DOHH2 (cell line): ENCODE measurements around the gene BHLHE23.

Source experiments
- EZH2phosphoT487 ChIP-seq: fragments of 200-600 bp; sonication (generic); IDR thresholded peaks from 2 replicates; pipeline ENCODE4 v1.6.1; 2017; ENCODE audit warnings: borderline replicate concordance, mild to moderate bottlenecking, antibody characterized with exemption, low read length, moderate library complexity, mixed read lengths
- TF ChIP-seq, protein P1 (sequence below): fragments of 200-600 bp; sonication (generic); IDR thresholded peaks from one replicate; pipeline ENCODE4 v1.5.1; 2014; ENCODE audit warnings: antibody characterized with exemption, mild to moderate bottlenecking, low read depth, low read length; ENCODE audit not compliant: poor library complexity, severe bottlenecking

DNA sequence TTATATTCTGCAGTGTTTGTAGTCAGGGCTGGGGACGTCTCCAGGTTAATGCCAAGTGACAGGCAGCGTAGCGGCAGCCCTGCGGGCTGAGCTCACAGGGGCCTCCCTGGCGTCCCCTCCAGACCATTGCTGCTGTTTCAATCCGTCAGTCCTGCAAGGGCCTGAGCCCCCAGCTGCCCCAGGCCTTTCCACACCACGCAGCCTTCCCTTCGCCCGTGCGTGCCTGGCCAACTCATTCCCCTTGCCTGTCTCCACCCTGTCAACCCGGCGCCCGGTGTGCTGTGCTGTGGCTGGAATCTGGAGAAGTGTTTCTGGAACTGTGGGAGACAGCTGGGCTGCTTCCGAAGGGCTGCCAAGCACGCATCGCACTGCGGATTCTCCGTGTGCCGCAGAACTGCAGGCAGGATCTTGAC, 11.9 kb downstream of the BHLHE23 start:
- TF ChIP-seq, protein P1, sequence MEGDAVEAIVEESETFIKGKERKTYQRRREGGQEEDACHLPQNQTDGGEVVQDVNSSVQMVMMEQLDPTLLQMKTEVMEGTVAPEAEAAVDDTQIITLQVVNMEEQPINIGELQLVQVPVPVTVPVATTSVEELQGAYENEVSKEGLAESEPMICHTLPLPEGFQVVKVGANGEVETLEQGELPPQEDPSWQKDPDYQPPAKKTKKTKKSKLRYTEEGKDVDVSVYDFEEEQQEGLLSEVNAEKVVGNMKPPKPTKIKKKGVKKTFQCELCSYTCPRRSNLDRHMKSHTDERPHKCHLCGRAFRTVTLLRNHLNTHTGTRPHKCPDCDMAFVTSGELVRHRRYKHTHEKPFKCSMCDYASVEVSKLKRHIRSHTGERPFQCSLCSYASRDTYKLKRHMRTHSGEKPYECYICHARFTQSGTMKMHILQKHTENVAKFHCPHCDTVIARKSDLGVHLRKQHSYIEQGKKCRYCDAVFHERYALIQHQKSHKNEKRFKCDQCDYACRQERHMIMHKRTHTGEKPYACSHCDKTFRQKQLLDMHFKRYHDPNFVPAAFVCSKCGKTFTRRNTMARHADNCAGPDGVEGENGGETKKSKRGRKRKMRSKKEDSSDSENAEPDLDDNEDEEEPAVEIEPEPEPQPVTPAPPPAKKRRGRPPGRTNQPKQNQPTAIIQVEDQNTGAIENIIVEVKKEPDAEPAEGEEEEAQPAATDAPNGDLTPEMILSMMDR = no peak
- TF ChIP-seq EZH2phosphoT487 = no peak
